ENCODE data around the gene KIAA1958.
"Not testable (repeated sequence)": the region's sequence is repeated elsewhere in the genome, so short reads cannot be mapped to it uniquely, and the experiment has no call there.

KIAA1958 gene

GRCh38 chr9:112663681-112664080 lies 177.1 kb downstream of the KIAA1958 start:
- DNase-seq (ENCODE audit: low read depth): no peak

GRCh38 chr9:112664531-112664930 lies 177.9 kb downstream of the KIAA1958 start:
- DNase-seq (ENCODE audit: low read depth): no peak

DNA sequence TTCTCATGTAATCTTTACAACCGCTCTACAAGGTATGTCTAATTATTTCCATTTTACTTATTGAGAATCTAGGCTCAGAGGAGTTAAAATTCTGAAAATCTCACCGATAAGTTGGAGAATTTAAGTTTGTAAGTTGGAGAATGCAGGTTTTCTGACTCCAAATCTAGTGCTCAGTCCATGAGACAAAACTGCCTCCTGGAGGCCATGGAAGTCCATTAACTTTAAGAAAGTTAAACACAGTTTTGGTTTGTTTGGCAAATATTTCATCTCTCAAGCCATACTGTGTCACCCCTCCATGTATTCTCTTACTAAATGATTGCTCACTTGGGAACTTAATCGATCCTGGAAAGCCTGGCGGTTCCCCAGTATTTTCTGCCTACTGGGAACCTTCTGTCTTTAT lies 178.7 kb downstream of the KIAA1958 start:
- DNase-seq (ENCODE audit: low read depth): no peak

DNA sequence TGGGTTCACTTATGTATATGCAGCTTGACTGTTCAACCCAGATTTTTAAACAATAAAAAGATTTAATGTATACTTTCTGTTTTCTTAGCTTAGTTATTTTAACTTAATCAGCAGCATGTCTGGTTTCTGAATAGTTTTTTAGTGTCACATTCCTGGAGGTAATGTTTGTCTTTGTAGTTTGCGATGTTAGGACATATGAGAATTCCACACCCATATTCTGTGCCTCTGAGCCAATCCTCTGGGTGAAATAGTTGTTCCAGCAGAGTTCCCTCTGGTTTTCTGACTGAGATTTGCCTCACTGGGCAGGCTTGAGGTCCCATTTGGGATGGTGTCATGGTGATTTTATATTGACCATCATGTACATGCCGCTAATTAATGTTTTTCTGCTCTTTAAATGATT lies 182.7 kb downstream of the KIAA1958 start:
- DNase-seq (ENCODE audit: low read depth): no peak

DNA sequence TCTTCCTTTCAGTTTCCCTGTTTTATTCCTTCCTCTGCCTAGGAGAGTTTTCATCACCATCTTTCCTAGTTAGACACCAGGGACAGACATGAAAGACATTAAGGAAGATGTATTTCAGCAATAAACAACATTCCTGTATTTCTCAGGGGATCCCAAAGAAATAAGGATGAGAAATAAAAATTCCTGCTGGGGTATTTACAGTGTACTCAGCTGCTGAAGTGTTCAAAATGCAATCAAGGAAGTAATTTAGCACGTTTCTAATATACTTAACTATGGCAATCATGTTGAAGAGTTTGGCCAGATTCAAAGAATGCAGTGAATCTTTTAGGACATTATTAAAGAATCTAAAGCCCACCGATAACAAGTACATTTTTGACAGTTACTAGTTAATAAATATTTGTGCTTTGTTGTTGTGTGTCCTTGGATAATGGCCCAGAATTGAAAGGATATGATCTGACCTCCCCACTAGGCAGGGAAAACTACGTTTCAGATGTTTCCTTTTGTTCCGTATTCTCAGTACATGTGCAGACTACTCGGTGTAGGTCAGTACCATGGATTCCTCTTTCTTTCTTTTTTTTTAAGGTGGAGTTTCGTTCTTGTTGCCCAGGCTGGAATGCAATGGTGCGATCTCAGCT lies 184.5 kb downstream of the KIAA1958 start:
- DNase-seq (ENCODE audit: low read depth): no peak

- DNase-seq (ENCODE audit: low read depth): not testable (repeated sequence)
Observed at GRCh38 chr9:112673221-112673620, 186.6 kb downstream of the KIAA1958 start.

DNA sequence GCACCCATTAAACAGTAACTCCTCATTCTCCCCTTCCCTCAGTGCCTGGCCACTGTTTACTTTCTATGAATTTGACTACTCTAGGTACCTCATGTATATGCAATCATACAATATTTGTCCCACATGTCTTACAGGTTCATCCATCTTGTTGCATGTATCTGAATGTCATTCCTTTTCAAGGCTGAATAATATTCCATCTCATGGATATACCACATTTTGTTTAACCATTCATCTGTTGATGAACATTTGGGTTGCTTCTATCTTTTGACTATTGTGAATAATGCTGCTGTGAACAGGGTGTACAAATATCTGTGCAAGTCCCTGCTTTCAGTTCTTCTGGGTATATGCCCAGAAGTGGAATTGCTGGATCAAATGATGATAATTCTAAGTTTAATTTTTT lies 190.4 kb downstream of the KIAA1958 start:
- no peak for DNase-seq (ENCODE audit: low read depth)

DNA sequence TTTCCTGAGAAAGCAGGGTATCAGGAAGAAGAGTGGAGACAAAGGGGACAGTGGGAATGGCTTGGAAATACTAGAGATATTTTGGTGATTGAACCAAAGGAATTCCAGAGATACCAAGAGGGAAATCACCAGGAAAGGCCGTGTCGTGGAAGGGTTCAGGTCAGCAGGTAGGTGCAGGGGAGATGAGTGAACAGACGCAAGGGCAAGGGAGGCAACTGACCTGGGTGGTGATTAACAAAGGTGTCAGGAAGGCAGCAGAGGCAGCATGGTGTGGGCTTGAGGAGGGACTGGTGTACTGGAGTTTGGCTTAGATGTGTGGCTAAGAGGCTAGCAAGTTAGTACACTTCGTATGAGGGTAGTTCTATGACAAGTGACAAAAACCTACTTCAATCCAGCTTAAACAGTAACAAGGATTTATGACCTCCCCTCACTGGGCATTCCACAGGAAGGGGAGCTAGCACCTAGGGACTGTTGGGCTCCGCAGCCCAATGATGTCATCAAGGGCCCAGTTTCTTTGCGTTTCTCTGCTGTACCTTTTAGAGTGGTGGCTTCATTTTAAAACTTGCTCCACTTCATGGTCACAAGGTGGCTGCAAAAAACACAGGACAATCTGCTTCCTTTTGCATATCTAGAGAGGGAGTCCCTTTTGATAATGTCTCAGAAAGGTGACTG lies 194.2 kb downstream of the KIAA1958 start:
- no peak for DNase-seq (ENCODE audit: low read depth)

GRCh38 chr9:112689161-112689740 lies 202.6 kb downstream of the KIAA1958 start:
- no peak for DNase-seq (ENCODE audit: low read depth)

- no peak for DNase-seq (ENCODE audit: low read depth)
Observed at GRCh38 chr9:112694706-112695555, 208.3 kb downstream of the KIAA1958 start.

DNA sequence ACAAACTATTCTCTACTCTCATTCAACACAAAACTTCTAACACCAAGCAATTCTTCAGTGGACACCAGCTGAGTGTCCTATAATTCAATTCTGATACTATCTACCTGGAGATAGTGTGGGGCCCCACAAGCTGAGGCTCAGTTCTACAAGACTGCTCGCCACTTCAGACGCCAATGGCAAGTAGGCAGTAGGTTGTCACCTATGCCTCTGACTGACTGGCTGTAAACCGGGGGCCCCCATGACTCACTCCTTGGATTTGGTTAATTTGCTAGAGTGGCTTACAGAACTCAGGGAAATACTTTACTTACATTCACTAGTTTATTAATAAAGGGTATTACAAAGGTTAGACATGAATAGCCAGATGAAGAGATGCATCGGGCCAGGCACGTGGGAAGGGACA lies 209.8 kb downstream of the KIAA1958 start:
- no peak for DNase-seq (ENCODE audit: low read depth)

- DNase-seq (ENCODE audit: low read depth): no peak
Observed at GRCh38 chr9:112699230-112699629, 212.6 kb downstream of the KIAA1958 start.

DNA sequence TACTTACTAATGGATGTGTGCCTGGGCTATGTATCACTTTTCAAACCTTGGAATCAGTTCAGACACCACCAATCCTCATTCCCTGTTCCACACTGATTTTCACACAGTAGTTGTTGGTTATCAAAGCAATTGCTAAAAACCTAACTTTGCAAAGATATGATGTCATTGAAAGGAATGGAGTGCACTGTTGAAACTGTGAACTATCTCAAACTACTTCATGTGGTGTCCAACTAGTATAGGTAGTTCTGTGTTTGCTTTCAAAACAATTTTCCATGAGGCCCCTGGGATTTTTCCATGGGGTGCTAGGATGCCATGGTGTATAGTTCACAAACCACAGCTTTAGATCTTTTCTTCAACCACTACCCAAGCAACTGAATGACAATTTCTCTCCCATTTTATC lies 213.5 kb downstream of the KIAA1958 start:
- no peak for DNase-seq (ENCODE audit: low read depth)

DNA sequence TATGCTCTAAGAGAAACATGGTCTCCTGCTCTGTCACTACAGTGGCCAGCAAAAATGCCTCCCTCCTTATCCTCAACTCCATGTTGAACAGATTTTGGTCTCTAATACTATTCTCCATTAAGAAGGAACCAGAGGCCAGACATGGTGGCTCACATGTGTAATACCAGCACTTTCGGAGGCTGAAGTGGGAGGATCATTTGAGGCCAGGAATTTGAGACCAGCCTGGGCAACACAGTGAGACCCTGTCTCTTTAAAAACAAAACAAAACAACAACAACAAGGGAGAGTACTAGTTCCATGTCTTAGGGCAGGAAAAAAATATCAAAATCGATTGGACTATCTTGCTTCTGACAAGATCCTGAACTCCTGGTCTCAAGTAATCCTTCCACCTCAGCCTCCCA lies 216.7 kb downstream of the KIAA1958 start:
- DNase-seq (ENCODE audit: low read depth): no peak

GRCh38 chr9:112705768-112706427 lies 219.3 kb downstream of the KIAA1958 start:
- DNase-seq (ENCODE audit: low read depth): no peak

DNA sequence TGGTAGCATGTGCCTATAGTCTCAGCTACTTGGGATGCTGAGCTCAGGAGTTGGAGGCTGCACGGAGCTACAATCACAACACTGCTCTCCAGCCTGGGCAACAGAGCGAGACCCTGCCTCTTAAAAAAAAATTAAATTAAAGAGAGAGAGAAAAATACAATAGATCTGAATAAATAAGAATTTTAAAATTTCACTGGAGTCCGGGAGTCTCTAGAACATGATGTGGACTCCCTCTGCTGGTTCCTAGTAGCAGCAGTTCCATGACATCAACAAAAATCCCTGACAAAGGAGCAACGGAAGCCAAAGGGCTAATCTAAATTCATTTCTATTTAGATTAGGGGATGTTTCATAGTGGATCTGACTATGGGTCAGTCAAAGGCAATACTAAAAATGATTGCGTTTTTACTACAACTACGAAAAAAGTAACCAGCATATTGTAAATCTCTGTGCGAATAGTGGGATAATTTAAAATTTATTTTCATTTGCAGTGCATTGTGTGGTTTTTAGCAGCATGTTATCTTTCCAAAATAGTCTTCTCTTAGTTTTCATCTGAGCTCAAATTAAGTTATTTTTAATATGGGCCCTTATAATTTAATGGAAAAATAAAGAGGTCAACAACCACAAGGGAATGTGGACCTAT lies 224.5 kb downstream of the KIAA1958 start:
- no peak for DNase-seq (ENCODE audit: low read depth)

DNA sequence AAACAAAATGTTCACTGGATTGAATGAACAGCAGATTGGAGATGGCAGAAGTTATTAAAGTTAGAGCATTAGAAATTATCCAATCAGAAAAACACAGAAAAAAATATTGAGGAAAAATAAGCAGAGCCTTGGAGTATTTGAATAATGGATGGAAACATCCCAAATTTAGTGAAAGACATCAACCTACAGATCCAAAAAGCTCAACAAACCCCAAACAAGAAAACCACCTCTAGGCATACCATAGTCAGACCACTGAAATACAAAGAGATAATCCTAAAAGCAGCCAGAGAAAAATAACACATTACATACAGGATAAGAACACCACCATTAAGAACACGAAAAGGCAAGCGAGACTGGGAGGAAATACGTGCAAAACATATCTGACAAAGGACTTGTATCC lies 226.1 kb downstream of the KIAA1958 start:
- no peak for DNase-seq (ENCODE audit: low read depth)

DNA sequence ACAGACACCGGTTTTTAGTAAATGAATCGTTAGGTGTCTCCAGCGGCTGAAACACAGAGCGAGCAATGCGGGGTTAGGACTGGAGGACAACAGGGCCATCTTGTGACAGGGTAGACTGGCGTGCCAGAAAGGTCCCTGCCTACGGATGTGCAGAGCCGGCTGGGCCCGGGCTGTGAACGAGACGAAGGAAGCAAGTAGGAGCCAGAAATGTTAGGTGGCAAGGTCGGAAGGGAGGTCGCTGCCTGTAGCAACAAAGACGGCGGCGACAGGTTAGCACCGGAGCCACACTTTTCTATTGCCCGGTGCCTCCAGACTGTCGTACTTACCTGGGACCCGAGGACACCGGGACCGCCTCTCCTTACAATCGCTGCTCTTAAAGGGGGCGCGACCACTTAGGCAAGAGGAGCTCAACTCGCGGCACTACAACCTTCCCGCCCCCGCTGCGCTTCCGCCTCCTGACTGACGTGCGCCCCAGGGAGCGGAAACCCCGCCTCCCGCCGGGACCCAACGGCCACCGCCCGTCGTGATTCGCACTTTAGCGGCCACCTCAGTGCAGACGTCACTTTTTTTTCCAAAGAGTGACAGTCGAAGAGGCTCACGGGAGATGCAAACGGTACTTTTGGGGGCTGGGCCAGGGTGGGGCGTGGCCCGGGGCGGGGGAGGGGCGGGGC lies 231.2 kb downstream of the KIAA1958 start, which contains the start of gene INIP:
Gene INIP, minus strand, starts transcription at position 457 of the 671 bp plus-strand sequence. CDS start 1,632 bp downstream, outside the sequence.
- DNase-seq (ENCODE audit: low read depth): peak; percentile 77
